HepG2 (cell line): ENCODE results near the gene SPTSSB. TPM values are rescaled to one million over a fixed set of nuclear protein-coding genes. Genes with fewer than 3 reads are reported as not detected.

Experiments
- ELF4 ChIP-seq: sonication (generic); formaldehyde crosslinking; IDR thresholded peaks from 2 replicates; pipeline ENCODE4 v1.5.0; 2020; ENCODE audit warnings: missing genetic modification reagents, mild to moderate bottlenecking, moderate library complexity, borderline replicate concordance
- GPBP1L1 ChIP-seq: sonication (generic); formaldehyde crosslinking; IDR thresholded peaks from 2 replicates; pipeline ENCODE4 v1.5.0; 2020; ENCODE audit warnings: mild to moderate bottlenecking, missing genetic modification reagents
- JDP2 ChIP-seq: sonication (generic); formaldehyde crosslinking; IDR thresholded peaks from 2 replicates; pipeline ENCODE4 v1.8.1; 2022; ENCODE audit warnings: missing genetic modification reagents, borderline replicate concordance
- SKI ChIP-seq: fragments of 450-650 bp; IDR thresholded peaks from one replicate; pipeline ENCODE4 v1.6.1; 2018; ENCODE audit warnings: mild to moderate bottlenecking; ENCODE audit not compliant: partially characterized antibody
- SOX5 ChIP-seq: IDR thresholded peaks from 2 replicates; pipeline ENCODE4 v1.6.1; 2016; ENCODE audit warnings: borderline replicate concordance
- TCF12 ChIP-seq, 2 experiments: fragments of 450-650 bp in 1 of 2; sonication (generic) in 1 of 2; formaldehyde crosslinking in 1 of 2; IDR thresholded peaks; 2 replicates each; pipeline versions ENCODE4 v1.6.1 to v1.8.0; 2017 to 2022; ENCODE audit warnings: antibody characterized with exemption in 1 of 2, mild to moderate bottlenecking in 1 of 2, missing genetic modification reagents in 1 of 2, moderate library complexity in 1 of 2
- TCF7L2 ChIP-seq: IDR thresholded peaks from 2 replicates; pipeline ENCODE4 v1.6.1; 2011; ENCODE audit warnings: mild to moderate bottlenecking, low read depth, low read length, moderate library complexity
- ZBTB3 ChIP-seq: sonication (generic); formaldehyde crosslinking; IDR thresholded peaks from 2 replicates; pipeline ENCODE4 v1.4.0; 2020; ENCODE audit warnings: low read depth, mild to moderate bottlenecking, moderate library complexity, missing genetic modification reagents, borderline replicate concordance
- ZC3H13 ChIP-seq: sonication (generic); formaldehyde crosslinking; IDR thresholded peaks from 2 replicates; pipeline ENCODE4 v1.8.1; 2023; ENCODE audit warnings: mild to moderate bottlenecking, missing genetic modification reagents, moderate library complexity
- ZFP37 ChIP-seq: sonication (generic); formaldehyde crosslinking; IDR thresholded peaks from 2 replicates; pipeline ENCODE4 v1.4.0; 2020; ENCODE audit warnings: missing genetic modification reagents, borderline replicate concordance
- ZNF124 ChIP-seq: sonication (generic); formaldehyde crosslinking; IDR thresholded peaks from 2 replicates; pipeline ENCODE4 v1.4.0; 2020; ENCODE audit warnings: missing genetic modification reagents
- ZNF431 ChIP-seq: sonication (generic); formaldehyde crosslinking; IDR thresholded peaks from 2 replicates; pipeline ENCODE4 v1.9.0; 2022; ENCODE audit warnings: missing genetic modification reagents, low read depth, mild to moderate bottlenecking, borderline replicate concordance
- polyA plus RNA-seq, 8 experiments: library from polyadenylated mRNA; depleted of rRNA in 3 of 8; stranded (reverse) in 7 of 8; unstranded in 1 of 8; fragments of >200 nt; fragmentation: Illumina TruSeq in 4 of 8; extraction: Trizol in 4 of 8; gene quantifications; 2 replicates each; pipeline versions ENCODE4 v1.2.1 to v1.2.3, GENCODE V29; 2011 to 2016; ENCODE audit warnings: low read depth in 4 of 8, missing spikeins in 1 of 8, mixed read lengths in 1 of 8; ENCODE audit not compliant: insufficient read depth in 1 of 8
- total RNA-seq, 5 experiments: library from RNA; depleted of rRNA; stranded (reverse); fragments of >200 nt; fragmentation: Illumina TruSeq; extraction: Trizol; gene quantifications; 2 replicates each; pipeline ENCODE4 v1.2.3, GENCODE V29; 2016; ENCODE audit warnings: low read depth in 1 of 5
- TF ChIP-seq, protein P1 (sequence below): sonication (generic); formaldehyde crosslinking; IDR thresholded peaks from 2 replicates; pipeline ENCODE4 v1.4.0; 2020; ENCODE audit warnings: missing genetic modification reagents, borderline replicate concordance
- TF ChIP-seq, protein P2 (sequence below): sonication (generic); formaldehyde crosslinking; IDR thresholded peaks from 2 replicates; pipeline ENCODE4 v1.8.1; 2023; ENCODE audit warnings: missing genetic modification reagents, inconsistent platforms, borderline replicate concordance
- TF ChIP-seq, protein P3 (sequence below): sonication (generic); formaldehyde crosslinking; conservative IDR thresholded peaks from 2 replicates; pipeline ENCODE4 v1.4.0; 2020; ENCODE audit warnings: missing genetic modification reagents

SPTSSB gene
- total and polyA plus RNA-seq, 2 of the 13 experiments (the other 11 are each of a cell fraction or from before 2014, with no cell fraction given) = 0.51 to 2.4 TPM

- TF ChIP-seq, protein P1, sequence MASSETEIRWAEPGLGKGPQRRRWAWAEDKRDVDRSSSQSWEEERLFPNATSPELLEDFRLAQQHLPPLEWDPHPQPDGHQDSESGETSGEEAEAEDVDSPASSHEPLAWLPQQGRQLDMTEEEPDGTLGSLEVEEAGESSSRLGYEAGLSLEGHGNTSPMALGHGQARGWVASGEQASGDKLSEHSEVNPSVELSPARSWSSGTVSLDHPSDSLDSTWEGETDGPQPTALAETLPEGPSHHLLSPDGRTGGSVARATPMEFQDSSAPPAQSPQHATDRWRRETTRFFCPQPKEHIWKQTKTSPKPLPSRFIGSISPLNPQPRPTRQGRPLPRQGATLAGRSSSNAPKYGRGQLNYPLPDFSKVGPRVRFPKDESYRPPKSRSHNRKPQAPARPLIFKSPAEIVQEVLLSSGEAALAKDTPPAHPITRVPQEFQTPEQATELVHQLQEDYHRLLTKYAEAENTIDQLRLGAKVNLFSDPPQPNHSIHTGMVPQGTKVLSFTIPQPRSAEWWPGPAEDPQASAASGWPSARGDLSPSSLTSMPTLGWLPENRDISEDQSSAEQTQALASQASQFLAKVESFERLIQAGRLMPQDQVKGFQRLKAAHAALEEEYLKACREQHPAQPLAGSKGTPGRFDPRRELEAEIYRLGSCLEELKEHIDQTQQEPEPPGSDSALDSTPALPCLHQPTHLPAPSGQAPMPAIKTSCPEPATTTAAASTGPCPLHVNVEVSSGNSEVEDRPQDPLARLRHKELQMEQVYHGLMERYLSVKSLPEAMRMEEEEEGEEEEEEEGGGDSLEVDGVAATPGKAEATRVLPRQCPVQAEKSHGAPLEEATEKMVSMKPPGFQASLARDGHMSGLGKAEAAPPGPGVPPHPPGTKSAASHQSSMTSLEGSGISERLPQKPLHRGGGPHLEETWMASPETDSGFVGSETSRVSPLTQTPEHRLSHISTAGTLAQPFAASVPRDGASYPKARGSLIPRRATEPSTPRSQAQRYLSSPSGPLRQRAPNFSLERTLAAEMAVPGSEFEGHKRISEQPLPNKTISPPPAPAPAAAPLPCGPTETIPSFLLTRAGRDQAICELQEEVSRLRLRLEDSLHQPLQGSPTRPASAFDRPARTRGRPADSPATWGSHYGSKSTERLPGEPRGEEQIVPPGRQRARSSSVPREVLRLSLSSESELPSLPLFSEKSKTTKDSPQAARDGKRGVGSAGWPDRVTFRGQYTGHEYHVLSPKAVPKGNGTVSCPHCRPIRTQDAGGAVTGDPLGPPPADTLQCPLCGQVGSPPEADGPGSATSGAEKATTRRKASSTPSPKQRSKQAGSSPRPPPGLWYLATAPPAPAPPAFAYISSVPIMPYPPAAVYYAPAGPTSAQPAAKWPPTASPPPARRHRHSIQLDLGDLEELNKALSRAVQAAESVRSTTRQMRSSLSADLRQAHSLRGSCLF (CRISPR knock-in tag) = no peak
- TF ChIP-seq ZC3H13 (CRISPR knock-in tag) = no peak
- TF ChIP-seq ELF4 (CRISPR knock-in tag) = no peak
- TF ChIP-seq, protein P2, sequence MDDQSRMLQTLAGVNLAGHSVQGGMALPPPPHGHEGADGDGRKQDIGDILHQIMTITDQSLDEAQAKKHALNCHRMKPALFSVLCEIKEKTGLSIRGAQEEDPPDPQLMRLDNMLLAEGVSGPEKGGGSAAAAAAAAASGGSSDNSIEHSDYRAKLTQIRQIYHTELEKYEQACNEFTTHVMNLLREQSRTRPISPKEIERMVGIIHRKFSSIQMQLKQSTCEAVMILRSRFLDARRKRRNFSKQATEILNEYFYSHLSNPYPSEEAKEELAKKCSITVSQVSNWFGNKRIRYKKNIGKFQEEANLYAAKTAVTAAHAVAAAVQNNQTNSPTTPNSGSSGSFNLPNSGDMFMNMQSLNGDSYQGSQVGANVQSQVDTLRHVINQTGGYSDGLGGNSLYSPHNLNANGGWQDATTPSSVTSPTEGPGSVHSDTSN (CRISPR knock-in tag) = no peak
- TF ChIP-seq ZFP37 (CRISPR knock-in tag) = no peak
- TF ChIP-seq SKI = no peak
- TF ChIP-seq ZNF124 = no peak
- TF ChIP-seq ZBTB3 (CRISPR knock-in tag) = no peak
- no peak for TF ChIP-seq JDP2 (CRISPR knock-in tag)
- TF ChIP-seq TCF7L2 = no peak
- TF ChIP-seq GPBP1L1 (CRISPR knock-in tag) = no peak
- TF ChIP-seq TCF12 (IDR thresholded peaks at IDR 0.05) = no peak
- TF ChIP-seq TCF12 (CRISPR knock-in tag; IDR thresholded peaks at IDR 0.05) = no peak
- TF ChIP-seq SOX5 (CRISPR knock-in tag) = no peak
- TF ChIP-seq, protein P3, sequence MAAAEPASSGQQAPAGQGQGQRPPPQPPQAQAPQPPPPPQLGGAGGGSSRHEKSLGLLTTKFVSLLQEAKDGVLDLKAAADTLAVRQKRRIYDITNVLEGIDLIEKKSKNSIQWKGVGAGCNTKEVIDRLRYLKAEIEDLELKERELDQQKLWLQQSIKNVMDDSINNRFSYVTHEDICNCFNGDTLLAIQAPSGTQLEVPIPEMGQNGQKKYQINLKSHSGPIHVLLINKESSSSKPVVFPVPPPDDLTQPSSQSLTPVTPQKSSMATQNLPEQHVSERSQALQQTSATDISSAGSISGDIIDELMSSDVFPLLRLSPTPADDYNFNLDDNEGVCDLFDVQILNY = no peak
- TF ChIP-seq ZNF431 (CRISPR knock-in tag) = no peak
Observed at GRCh38 chr3:161310649-161311423, 60.5 kb downstream of the SPTSSB start (continued).
